Transverse colon (tissue), 4 donors: ENCODE data around the gene PSMD3.

Experiments
- CTCF ChIP-seq, 5 experiments: fragments of 200-600 bp in 3 of 5; fragments of 450-650 bp in 2 of 5; sonication (generic) in 3 of 5; IDR thresholded peaks; 1 replicate in 2 of 5; 2 replicates in 3 of 5; pipeline ENCODE4 v1.5.1; 2016 to 2017; ENCODE audit warnings: antibody characterized with exemption in 5 of 5, inconsistent platforms in 3 of 5, mild to moderate bottlenecking in 2 of 5, moderate library complexity in 1 of 5
- EP300 ChIP-seq: sonication (generic); formaldehyde crosslinking; IDR thresholded peaks from one replicate; pipeline ENCODE4 v1.6.1; 2017; ENCODE audit warnings: antibody characterized with exemption, low read depth
- POLR2A ChIP-seq: fragments of 450-650 bp; IDR thresholded peaks from one replicate; pipeline ENCODE4 v1.6.1; 2016; ENCODE audit warnings: antibody characterized with exemption, mild to moderate bottlenecking, moderate library complexity
- POLR2AphosphoS5 ChIP-seq, 3 donors: sonication (generic); formaldehyde crosslinking; IDR thresholded peaks; one replicate each; pipeline ENCODE4 v1.6.1; 2016; ENCODE audit warnings: antibody characterized with exemption in 3 of 3

GRCh38 chr17:40032322-40033320, 52.0 kb downstream of the PSMD3 start:
- TF ChIP-seq CTCF (IDR thresholded peaks at IDR 0.05), result no peak
- TF ChIP-seq POLR2AphosphoS5 (IDR thresholded peaks at IDR 0.05), result peak in 2 of 3 donors; percentile 40 to 47
- TF ChIP-seq POLR2A, result no peak
- no peak for TF ChIP-seq EP300
